PC-9 (cell line): ENCODE data around the gene PSMB5.

Source experiments
- EZH2 ChIP-seq: fragments of 200-600 bp; sonication (generic); IDR thresholded peaks from 2 replicates; pipeline ENCODE4 v1.8.0; 2017; ENCODE audit warnings: antibody characterized with exemption, low read depth
- TF ChIP-seq, protein P1 (sequence below): fragments of 200-600 bp; sonication (generic); conservative IDR thresholded peaks from 2 replicates; pipeline ENCODE4 v1.6.1; 2017; ENCODE audit warnings: mixed run types, antibody characterized with exemption, mild to moderate bottlenecking, moderate library complexity

GRCh38 chr14:22981876-22982476 is 52.7 kb downstream of the PSMB5 start:
- TF ChIP-seq, protein P1, sequence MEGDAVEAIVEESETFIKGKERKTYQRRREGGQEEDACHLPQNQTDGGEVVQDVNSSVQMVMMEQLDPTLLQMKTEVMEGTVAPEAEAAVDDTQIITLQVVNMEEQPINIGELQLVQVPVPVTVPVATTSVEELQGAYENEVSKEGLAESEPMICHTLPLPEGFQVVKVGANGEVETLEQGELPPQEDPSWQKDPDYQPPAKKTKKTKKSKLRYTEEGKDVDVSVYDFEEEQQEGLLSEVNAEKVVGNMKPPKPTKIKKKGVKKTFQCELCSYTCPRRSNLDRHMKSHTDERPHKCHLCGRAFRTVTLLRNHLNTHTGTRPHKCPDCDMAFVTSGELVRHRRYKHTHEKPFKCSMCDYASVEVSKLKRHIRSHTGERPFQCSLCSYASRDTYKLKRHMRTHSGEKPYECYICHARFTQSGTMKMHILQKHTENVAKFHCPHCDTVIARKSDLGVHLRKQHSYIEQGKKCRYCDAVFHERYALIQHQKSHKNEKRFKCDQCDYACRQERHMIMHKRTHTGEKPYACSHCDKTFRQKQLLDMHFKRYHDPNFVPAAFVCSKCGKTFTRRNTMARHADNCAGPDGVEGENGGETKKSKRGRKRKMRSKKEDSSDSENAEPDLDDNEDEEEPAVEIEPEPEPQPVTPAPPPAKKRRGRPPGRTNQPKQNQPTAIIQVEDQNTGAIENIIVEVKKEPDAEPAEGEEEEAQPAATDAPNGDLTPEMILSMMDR = no peak
- no peak for TF ChIP-seq EZH2
